HEK293 (cell line): Measurements from ENCODE around the gene BCLAF1.

ENCODE experiments used
- REPIN1 ChIP-seq: fragments of 450-650 bp; formaldehyde crosslinking; IDR thresholded peaks from 2 replicates; pipeline ENCODE4 v1.5.1; 2017; ENCODE audit warnings: missing biosample characterization, missing genetic modification characterization, low read depth
- ZBTB21 ChIP-seq: fragments of 450-650 bp; formaldehyde crosslinking; IDR thresholded peaks from 2 replicates; pipeline ENCODE4 v1.5.1; 2017; ENCODE audit warnings: missing biosample characterization, missing genetic modification characterization
- ZNF23 ChIP-seq: fragments of 450-650 bp; formaldehyde crosslinking; IDR thresholded peaks from 2 replicates; pipeline ENCODE4 v1.5.1; 2016; ENCODE audit warnings: missing biosample characterization, missing genetic modification characterization, borderline replicate concordance
- ZNF335 ChIP-seq: fragments of 450-650 bp; formaldehyde crosslinking; conservative IDR thresholded peaks from 2 replicates; pipeline ENCODE4 v1.5.1; 2016; ENCODE audit warnings: missing biosample characterization, missing genetic modification characterization
- ZNF350 ChIP-seq: fragments of 450-650 bp; formaldehyde crosslinking; IDR thresholded peaks from 2 replicates; pipeline ENCODE4 v1.5.0; 2017; ENCODE audit warnings: missing biosample characterization, mild to moderate bottlenecking, missing genetic modification characterization
- ZNF354C ChIP-seq: fragments of 450-650 bp; formaldehyde crosslinking; IDR thresholded peaks from 2 replicates; pipeline ENCODE4 v1.5.1; 2016; ENCODE audit warnings: missing biosample characterization, missing genetic modification characterization, low read depth, borderline replicate concordance
- ZNF585B ChIP-seq: fragments of 450-650 bp; formaldehyde crosslinking; IDR thresholded peaks from 2 replicates; pipeline ENCODE4 v1.5.1; 2016; ENCODE audit warnings: missing biosample characterization, missing genetic modification characterization
- ZNF610 ChIP-seq: fragments of 450-650 bp; formaldehyde crosslinking; IDR thresholded peaks from 2 replicates; pipeline ENCODE4 v1.5.1; 2016; ENCODE audit warnings: missing biosample characterization, missing genetic modification characterization, borderline replicate concordance
- ZNF660 ChIP-seq: fragments of 450-650 bp; IDR thresholded peaks from 2 replicates; pipeline ENCODE4 v1.5.1; 2018; ENCODE audit warnings: missing biosample characterization, mild to moderate bottlenecking, missing genetic modification characterization
- TF ChIP-seq, protein P1 (sequence below): fragments of 450-650 bp; formaldehyde crosslinking; IDR thresholded peaks from 2 replicates; pipeline ENCODE4 v1.5.1; 2016; ENCODE audit warnings: missing biosample characterization, missing genetic modification characterization
- TF ChIP-seq, protein P2 (sequence below): fragments of 450-650 bp; formaldehyde crosslinking; IDR thresholded peaks from 2 replicates; pipeline ENCODE4 v1.5.1; 2017; ENCODE audit warnings: missing biosample characterization, missing genetic modification characterization
- TF ChIP-seq, protein P3 (sequence below): fragments of 450-650 bp; IDR thresholded peaks from 2 replicates; pipeline ENCODE4 v1.5.1; 2018; ENCODE audit warnings: missing biosample characterization, missing genetic modification characterization
- TF ChIP-seq, protein P4 (sequence below): fragments of 450-650 bp; formaldehyde crosslinking; IDR thresholded peaks from 2 replicates; pipeline ENCODE4 v1.5.1; 2016; ENCODE audit warnings: missing biosample characterization, missing genetic modification characterization
- TF ChIP-seq, protein P5 (sequence below): fragments of 450-650 bp; formaldehyde crosslinking; IDR thresholded peaks from 2 replicates; pipeline ENCODE4 v1.5.0; 2017; ENCODE audit warnings: missing biosample characterization, missing genetic modification characterization, borderline replicate concordance

DNA sequence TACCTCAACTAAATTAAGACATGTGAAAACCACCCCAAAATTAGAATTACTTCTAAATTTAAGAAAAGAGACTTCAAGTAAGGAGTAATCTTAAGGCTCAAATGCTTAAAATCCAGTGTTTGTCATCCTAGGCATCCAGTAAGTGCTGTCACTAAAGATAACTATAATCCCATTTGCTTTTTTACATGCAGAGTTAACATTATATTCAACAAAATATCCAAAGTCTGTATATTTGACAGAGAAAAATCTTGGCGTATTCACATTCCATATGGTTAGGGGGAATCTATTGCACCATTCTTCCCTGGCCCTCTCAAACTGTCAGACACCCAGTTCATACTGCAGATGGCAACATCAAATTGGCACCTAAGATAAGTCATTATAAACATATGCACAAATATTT, 56.9 kb downstream of the BCLAF1 start:
- no peak for TF ChIP-seq ZNF23
- TF ChIP-seq ZNF354C (tag by site-specific recombination), result no peak
- no peak for TF ChIP-seq ZNF335 (tag by site-specific recombination)
- TF ChIP-seq ZNF660 (tag by site-specific recombination), result no peak
- TF ChIP-seq, protein P1, sequence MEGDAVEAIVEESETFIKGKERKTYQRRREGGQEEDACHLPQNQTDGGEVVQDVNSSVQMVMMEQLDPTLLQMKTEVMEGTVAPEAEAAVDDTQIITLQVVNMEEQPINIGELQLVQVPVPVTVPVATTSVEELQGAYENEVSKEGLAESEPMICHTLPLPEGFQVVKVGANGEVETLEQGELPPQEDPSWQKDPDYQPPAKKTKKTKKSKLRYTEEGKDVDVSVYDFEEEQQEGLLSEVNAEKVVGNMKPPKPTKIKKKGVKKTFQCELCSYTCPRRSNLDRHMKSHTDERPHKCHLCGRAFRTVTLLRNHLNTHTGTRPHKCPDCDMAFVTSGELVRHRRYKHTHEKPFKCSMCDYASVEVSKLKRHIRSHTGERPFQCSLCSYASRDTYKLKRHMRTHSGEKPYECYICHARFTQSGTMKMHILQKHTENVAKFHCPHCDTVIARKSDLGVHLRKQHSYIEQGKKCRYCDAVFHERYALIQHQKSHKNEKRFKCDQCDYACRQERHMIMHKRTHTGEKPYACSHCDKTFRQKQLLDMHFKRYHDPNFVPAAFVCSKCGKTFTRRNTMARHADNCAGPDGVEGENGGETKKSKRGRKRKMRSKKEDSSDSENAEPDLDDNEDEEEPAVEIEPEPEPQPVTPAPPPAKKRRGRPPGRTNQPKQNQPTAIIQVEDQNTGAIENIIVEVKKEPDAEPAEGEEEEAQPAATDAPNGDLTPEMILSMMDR (tag by site-specific recombination), result no peak
- TF ChIP-seq ZBTB21 (tag by site-specific recombination), result no peak
- TF ChIP-seq, protein P2, sequence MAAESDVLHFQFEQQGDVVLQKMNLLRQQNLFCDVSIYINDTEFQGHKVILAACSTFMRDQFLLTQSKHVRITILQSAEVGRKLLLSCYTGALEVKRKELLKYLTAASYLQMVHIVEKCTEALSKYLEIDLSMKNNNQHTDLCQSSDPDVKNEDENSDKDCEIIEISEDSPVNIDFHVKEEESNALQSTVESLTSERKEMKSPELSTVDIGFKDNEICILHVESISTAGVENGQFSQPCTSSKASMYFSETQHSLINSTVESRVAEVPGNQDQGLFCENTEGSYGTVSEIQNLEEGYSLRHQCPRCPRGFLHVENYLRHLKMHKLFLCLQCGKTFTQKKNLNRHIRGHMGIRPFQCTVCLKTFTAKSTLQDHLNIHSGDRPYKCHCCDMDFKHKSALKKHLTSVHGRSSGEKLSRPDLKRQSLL (tag by site-specific recombination), result no peak
- no peak for TF ChIP-seq REPIN1 (tag by site-specific recombination)
- TF ChIP-seq, protein P3, sequence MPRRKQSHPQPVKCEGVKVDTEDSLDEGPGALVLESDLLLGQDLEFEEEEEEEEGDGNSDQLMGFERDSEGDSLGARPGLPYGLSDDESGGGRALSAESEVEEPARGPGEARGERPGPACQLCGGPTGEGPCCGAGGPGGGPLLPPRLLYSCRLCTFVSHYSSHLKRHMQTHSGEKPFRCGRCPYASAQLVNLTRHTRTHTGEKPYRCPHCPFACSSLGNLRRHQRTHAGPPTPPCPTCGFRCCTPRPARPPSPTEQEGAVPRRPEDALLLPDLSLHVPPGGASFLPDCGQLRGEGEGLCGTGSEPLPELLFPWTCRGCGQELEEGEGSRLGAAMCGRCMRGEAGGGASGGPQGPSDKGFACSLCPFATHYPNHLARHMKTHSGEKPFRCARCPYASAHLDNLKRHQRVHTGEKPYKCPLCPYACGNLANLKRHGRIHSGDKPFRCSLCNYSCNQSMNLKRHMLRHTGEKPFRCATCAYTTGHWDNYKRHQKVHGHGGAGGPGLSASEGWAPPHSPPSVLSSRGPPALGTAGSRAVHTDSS (tag by site-specific recombination), result no peak
- TF ChIP-seq, protein P4, sequence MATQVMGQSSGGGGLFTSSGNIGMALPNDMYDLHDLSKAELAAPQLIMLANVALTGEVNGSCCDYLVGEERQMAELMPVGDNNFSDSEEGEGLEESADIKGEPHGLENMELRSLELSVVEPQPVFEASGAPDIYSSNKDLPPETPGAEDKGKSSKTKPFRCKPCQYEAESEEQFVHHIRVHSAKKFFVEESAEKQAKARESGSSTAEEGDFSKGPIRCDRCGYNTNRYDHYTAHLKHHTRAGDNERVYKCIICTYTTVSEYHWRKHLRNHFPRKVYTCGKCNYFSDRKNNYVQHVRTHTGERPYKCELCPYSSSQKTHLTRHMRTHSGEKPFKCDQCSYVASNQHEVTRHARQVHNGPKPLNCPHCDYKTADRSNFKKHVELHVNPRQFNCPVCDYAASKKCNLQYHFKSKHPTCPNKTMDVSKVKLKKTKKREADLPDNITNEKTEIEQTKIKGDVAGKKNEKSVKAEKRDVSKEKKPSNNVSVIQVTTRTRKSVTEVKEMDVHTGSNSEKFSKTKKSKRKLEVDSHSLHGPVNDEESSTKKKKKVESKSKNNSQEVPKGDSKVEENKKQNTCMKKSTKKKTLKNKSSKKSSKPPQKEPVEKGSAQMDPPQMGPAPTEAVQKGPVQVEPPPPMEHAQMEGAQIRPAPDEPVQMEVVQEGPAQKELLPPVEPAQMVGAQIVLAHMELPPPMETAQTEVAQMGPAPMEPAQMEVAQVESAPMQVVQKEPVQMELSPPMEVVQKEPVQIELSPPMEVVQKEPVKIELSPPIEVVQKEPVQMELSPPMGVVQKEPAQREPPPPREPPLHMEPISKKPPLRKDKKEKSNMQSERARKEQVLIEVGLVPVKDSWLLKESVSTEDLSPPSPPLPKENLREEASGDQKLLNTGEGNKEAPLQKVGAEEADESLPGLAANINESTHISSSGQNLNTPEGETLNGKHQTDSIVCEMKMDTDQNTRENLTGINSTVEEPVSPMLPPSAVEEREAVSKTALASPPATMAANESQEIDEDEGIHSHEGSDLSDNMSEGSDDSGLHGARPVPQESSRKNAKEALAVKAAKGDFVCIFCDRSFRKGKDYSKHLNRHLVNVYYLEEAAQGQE (tag by site-specific recombination), result no peak
- no peak for TF ChIP-seq ZNF610 (tag by site-specific recombination)
- no peak for TF ChIP-seq ZNF585B (tag by site-specific recombination)
- TF ChIP-seq, protein P5, sequence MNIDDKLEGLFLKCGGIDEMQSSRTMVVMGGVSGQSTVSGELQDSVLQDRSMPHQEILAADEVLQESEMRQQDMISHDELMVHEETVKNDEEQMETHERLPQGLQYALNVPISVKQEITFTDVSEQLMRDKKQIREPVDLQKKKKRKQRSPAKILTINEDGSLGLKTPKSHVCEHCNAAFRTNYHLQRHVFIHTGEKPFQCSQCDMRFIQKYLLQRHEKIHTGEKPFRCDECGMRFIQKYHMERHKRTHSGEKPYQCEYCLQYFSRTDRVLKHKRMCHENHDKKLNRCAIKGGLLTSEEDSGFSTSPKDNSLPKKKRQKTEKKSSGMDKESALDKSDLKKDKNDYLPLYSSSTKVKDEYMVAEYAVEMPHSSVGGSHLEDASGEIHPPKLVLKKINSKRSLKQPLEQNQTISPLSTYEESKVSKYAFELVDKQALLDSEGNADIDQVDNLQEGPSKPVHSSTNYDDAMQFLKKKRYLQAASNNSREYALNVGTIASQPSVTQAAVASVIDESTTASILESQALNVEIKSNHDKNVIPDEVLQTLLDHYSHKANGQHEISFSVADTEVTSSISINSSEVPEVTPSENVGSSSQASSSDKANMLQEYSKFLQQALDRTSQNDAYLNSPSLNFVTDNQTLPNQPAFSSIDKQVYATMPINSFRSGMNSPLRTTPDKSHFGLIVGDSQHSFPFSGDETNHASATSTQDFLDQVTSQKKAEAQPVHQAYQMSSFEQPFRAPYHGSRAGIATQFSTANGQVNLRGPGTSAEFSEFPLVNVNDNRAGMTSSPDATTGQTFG (tag by site-specific recombination), result no peak
- TF ChIP-seq ZNF350 (tag by site-specific recombination), result no peak
